KOPT-K1 (cell line): ENCODE measurements around the gene RAX.

Source experiments
- H3K27ac ChIP-seq: fragments of 200-600 bp; sonication (generic); 2 replicates; pipeline ENCODE4 v1.5.1; 2016; ENCODE audit warnings: antibody characterized with exemption, mild to moderate bottlenecking, low read depth, low read length; ENCODE audit not compliant: poor library complexity, severe bottlenecking
- H3K36me3 ChIP-seq: fragments of 200-600 bp; sonication (generic); 2 replicates; pipeline ENCODE4 v1.5.1; 2017; ENCODE audit warnings: antibody characterized with exemption, mild to moderate bottlenecking, low read length, moderate library complexity; ENCODE audit not compliant: insufficient read depth
- H3K9me3 ChIP-seq: fragments of 200-600 bp; sonication (generic); 2 replicates; pipeline ENCODE4 v1.5.1; 2017; ENCODE audit warnings: antibody characterized with exemption, low read length, mild to moderate bottlenecking; ENCODE audit not compliant: insufficient read depth, poor library complexity, severe bottlenecking

Gene RAX

DNA sequence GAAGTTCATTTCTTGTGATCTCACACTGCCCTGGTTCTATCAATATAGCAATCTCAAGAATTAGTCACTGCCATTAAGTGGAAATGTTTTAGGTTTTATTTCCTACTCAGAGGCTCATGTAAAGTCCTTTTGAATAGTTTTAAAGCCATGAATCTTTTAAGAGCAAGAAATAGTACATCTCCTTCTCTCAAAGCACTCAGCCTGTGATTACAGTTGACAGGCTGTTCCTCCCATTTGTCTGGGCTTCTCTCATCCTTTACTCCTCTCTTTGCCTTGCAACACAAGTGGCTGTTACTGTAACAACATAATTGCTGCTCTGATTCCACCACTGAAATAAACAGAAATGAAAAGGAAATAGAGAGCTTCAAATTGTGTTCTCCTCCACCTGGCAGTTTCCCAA lies 34.9 kb downstream of the RAX start:
- Histone ChIP-seq H3K36me3 (no peaks in the 10 kb centered on the region), H3K9me3 (no peaks in the 10 kb centered on the region), H3K27ac (no peak overlapping the region)

DNA sequence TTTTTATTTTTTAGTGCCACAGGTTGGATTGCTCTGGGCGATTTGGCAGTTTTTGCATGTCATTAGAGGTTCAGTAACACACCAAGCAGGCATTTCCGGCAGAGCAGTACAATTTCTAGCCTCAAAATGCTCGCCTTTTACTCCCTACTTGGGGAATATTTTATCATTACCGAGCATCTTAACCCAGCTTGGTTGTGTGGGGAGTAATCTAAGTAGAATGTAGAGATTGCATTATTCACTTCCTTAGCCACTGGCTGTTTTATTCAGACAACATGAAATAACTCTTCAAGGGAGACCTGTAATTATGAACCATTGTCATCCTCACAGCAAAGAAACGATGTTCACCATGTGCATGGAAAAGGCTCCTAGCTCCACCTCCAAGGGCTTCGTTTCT lies 40.2 kb downstream of the RAX start:
- Histone ChIP-seq H3K27ac (no peak overlapping the region), H3K9me3 (no peaks in the 10 kb centered on the region), H3K36me3 (no peaks in the 10 kb centered on the region)

GRCh38 chr18:59232309-59233016 lies 40.8 kb downstream of the RAX start:
- no peaks in the 10 kb centered on the region for H3K9me3 ChIP-seq
- H3K27ac ChIP-seq, result no peak overlapping the region
- no peaks in the 10 kb centered on the region for H3K36me3 ChIP-seq

DNA sequence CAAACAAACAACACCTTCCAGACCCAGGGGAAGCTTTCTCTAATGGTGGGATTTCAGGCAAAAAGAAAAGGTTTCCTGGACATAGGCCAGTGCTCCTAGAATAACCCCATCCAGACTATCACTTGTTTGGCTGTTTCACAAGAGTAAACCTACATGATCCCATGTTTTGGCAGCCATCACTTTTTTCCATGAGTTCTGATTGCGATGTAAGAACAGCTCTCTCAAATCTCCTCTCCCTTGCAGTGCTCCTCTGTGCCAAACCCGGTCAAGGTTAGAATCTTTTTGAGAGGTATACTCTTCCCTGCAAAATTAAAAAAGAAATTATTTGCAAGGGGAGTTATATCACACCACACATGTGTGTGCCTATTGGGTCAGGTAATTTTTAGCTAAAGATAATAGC lies 41.4 kb downstream of the RAX start:
- no peak overlapping the region for H3K27ac ChIP-seq
- H3K9me3 ChIP-seq, result no peaks in the 10 kb centered on the region
- H3K36me3 ChIP-seq, result no peaks in the 10 kb centered on the region

GRCh38 chr18:59231114-59231513 lies 42.1 kb downstream of the RAX start:
- Histone ChIP-seq H3K36me3 (no peaks in the 10 kb centered on the region), H3K27ac (no peak overlapping the region), H3K9me3 (no peaks in the 10 kb centered on the region)

- Histone ChIP-seq H3K27ac (no peak overlapping the region), H3K36me3 (no peaks in the 10 kb centered on the region), H3K9me3 (no peaks in the 10 kb centered on the region)
Observed at GRCh38 chr18:59229701-59230443, 43.4 kb downstream of the RAX start.

DNA sequence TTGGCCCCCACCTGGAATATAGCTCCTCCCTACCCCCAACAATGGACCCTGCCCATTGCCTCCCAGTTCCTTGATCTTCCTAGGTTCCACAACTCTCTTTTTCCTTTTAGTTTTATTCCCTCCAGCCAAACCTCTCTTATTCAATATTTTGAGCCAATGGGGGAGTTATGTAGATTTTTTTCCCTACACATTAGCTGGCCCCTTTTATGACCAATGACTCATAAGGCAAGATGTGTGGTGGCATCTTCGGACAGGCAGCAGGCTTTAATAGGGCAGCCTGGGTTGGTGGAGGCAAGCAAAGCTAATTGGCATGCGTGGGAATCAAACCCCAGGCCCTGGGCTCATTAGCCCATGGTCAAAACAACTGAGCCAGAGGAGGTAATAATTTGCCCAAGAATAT lies 44.1 kb downstream of the RAX start:
- H3K36me3 ChIP-seq, result no peaks in the 10 kb centered on the region
- H3K9me3 ChIP-seq, result no peaks in the 10 kb centered on the region
- no peak overlapping the region for H3K27ac ChIP-seq

DNA sequence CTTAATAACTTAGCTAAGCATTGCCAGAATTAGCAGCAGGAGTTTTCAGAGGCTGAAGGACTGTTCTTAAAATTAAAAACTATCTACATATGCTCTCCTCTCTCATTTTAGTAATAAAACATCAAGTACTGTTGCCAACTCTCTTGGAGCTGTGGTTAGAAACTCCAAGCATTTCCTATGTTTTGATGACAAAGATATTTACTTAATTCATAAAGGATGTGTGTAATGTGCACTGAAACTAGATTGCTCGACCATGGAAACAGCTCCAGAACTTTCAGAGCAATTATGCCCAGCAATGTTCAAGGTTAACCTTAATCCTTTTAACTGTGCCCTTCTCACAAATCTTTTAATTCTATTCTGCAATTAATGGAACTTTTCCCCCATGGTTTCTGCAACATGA lies 44.9 kb downstream of the RAX start:
- H3K27ac ChIP-seq, result no peak overlapping the region
- H3K36me3 ChIP-seq, result no peaks in the 10 kb centered on the region
- H3K9me3 ChIP-seq, result no peaks in the 10 kb centered on the region

DNA sequence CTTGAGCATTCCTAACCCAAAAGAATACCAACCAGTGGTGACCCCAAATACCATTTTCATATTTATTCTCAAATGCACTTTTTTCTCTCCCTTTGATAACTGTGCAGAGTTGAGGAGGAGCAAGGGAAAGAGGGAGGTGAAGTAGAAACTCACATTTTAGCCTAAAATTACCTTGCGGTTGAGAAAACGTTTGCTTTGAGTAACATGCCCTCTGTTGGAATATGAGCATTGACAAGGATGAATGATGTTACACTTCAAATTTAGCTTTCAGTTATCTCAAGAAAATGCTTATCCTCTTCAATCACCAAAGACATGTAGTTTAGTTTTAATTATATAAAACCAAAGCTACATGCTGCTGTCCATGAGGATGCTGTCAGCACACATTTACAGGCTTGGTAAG lies 50.9 kb downstream of the RAX start:
- H3K27ac ChIP-seq, result no peak overlapping the region
- H3K9me3 ChIP-seq, result no peaks in the 10 kb centered on the region
- H3K36me3 ChIP-seq, result no peaks in the 10 kb centered on the region

DNA sequence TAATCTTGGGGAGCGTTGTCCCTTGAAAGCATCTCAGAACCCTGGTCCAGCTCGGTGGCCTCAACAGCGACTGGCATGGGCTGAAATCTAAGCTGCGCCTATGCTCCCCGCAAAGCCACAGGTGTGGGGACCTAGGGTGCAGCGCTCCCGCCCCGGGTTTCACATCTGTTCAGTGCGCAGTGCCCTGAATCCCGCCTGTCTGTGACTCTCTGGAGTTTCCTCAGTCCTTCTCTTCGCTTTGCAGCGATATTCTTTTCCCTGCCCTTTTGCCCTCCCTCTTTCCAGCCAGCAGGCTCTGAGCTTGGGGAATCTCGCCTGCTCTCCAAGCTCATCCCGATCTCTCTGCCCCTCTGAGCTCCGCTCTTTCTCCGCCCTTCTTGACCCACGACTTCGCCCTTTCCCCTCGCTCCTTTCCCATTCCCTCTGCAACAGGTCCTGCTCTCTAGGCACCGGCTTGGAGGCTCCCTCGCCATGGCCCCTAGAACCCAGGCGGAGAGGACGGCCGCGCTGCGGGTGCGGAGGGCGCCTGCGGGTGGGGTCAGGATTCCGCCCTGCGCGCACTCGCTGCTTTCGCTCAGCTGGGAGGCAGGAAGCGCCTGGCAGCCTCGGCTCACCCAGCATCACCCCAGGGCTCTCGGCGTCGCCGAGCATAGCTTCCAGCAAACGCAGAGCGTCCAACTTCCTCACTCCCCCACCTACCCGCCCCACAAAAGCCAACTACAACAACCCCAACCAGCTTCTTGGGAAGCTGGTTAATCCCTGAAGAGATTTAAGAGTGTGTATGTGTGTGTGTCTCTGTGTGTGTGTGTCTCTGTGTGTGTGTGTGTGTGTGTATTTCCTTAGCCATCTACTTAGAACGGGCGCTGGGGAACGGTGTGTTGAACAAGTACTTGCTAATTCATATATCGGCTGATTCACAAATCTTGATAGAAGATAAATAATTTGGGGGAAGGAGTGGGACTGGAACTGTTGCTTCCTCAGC lies 52.2 kb downstream of the RAX start:
- Histone ChIP-seq H3K9me3 (no peaks in the 10 kb centered on the region), H3K36me3 (no peaks in the 10 kb centered on the region), H3K27ac (no peak overlapping the region)

DNA sequence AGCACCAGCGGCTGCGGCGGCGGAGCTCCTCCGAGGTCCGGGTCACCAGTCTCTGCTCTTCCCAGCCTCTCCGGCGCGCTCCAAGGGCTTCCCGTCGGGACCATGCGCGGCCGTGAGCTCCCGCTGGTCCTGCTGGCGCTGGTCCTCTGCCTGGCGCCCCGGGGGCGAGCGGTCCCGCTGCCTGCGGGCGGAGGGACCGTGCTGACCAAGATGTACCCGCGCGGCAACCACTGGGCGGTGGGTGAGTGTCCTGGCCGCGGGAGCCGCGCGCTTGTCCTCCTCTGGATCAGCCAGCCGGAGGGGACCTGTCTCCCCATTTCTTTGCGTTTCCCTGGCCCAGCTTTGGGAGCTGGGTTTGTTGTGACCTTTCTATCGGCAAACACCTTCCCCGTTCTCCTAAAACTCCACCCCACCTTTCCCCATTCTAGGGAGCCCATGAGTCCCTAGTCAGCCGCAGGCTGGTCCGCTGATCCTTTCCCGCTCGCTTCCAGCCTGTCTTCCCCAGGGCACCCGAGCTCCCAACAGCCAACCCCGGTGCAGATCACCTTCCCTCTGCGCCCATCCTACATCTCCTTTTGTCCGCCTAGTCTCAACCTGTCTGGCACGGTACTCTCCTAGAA lies 53.0 kb downstream of the RAX start:
- Histone ChIP-seq H3K36me3 (no peaks in the 10 kb centered on the region), H3K27ac (no peak overlapping the region), H3K9me3 (no peaks in the 10 kb centered on the region)

DNA sequence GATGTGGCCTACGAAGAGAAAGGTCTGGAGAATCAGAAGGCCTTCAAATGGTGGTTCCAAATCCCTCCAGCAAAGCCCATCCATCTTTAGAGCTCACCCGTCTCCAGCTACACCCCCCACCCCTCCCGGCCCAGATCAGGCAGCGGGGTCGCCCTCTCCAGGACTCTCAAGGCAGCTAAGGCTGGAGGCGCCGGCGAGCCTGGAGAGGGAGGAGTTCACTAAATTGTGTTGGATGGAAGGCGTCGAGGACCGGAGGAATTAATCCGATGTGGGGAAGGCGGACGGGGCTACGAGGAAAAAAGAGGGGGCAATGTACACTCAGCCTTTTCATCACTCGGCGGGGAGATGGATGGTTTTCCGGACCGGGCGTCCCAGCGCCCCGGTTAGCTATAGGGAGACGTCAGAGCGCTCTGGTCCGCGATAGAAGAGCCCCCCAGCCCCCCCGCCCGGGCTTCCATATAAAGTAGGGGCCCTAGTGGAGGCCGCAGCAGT lies 53.5 kb downstream of the RAX start, which contains the start of gene GRP:
GRP (plus strand) TSS at position 487 of the 492 bp plus-strand sequence. CDS start 108 bp downstream, outside the sequence.
- no peak within 1 kb of the TSS for H3K27ac ChIP-seq
- H3K36me3 ChIP-seq, result no peaks in the 10 kb centered on the region
- no peaks in the 10 kb centered on the region for H3K9me3 ChIP-seq

DNA sequence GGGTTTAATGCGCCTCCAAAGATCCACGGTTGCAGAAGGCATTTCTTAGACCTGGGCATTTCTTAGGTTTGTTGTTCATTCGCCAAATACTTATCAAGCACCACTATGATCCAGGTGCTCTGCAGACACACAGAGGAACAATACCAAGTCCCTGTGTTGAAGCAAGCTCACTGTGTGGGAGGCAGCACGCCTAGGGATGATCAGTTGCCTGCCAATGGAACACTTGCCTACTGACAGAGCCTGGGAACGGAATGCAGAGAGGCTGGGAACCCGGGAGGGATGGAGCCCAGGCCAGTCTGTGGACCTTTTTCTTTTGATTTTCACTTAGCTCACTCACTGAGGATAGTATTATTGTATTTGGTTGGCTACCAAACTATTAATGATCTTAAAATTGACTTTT lies 55.2 kb downstream of the RAX start:
- H3K36me3 ChIP-seq, result no peaks in the 10 kb centered on the region
- no peak overlapping the region for H3K27ac ChIP-seq

More for the DNA sequence above, 55.2 kb downstream of the RAX start:
- no peaks in the 10 kb centered on the region for H3K9me3 ChIP-seq
